Stimulated activated naive CD8-positive, alpha-beta T cell treated with anti-CD3 and anti-CD28 coated beads, Interleukin-15, Interleukin-2, amounts not matched to agents 100 ng/mL and 50 ng/mL, for 24 hours (primary cell): ENCODE results near the gene CCDC154.

ENCODE experiments used
- H3K27ac Mint-ChIP-seq: one replicate; pipeline ENCODE4 v1.8.0; 2021; ENCODE audit warnings: mild to moderate bottlenecking, mixed read lengths
- H3K27me3 Mint-ChIP-seq: one replicate; pipeline ENCODE4 v1.8.0; 2021; ENCODE audit warnings: mixed read lengths
- H3K36me3 Mint-ChIP-seq: one replicate; pipeline ENCODE4 v1.8.0; 2021; ENCODE audit warnings: low read depth, mixed read lengths
- H3K4me1 Mint-ChIP-seq: one replicate; pipeline ENCODE4 v1.8.0; 2021; ENCODE audit warnings: low read depth, mixed read lengths
- H3K4me3 Mint-ChIP-seq: one replicate; pipeline ENCODE4 v1.8.0; 2021; ENCODE audit warnings: mild to moderate bottlenecking, mixed read lengths
- H3K9me3 Mint-ChIP-seq: one replicate; pipeline ENCODE4 v1.8.0; 2021; ENCODE audit warnings: mixed read lengths

The CCDC154 gene

DNA sequence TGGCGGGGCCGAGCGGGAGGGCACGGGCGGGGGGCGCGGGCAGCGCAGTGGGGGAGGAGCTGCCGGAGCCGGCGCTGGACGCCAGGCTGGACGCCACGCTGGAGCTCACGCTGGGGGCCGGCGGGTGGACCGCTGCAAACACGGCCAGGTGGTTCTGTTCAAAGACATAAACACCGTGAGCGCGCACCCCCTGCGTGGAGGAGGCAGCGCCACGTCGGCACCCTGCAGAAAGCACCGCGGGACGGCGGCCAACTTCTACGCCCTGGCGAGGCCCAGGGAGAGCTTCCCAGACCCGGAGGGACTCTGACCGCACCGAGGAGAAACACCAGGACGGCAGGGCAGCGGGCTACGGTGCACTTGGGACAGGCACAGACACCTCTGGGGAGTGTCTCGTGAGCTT lies 59.1 kb downstream of the CCDC154 start:
- Mint-ChIP-seq H3K36me3 (peaks cover 2% of the 10 kb centered on the region), H3K9me3 (no peaks in the 10 kb centered on the region), H3K4me1 (peaks cover 1% of the 10 kb centered on the region), H3K4me3 (no peak overlapping the region), H3K27ac (no peak overlapping the region), H3K27me3 (no peaks in the 10 kb centered on the region)
